H9 (cell line): Measurements from ENCODE around the gene DYNLRB2. TPM values are rescaled to one million over a fixed set of nuclear protein-coding genes. Genes with fewer than 3 reads are reported as not detected.

ENCODE experiments used
- DNase-seq: peaks from one replicate; pipeline ENCODE4 v3.0.0-alpha.2; 2017
- H2AFZ ChIP-seq: one replicate; pipeline ENCODE4 v1.6.1; 2013; ENCODE audit warnings: mild to moderate bottlenecking, low read length, control low read depth, moderate library complexity
- H2AK5ac ChIP-seq: 2 replicates; pipeline ENCODE4 v1.6.1; 2013; ENCODE audit warnings: low read length, control low read depth, mixed read lengths; ENCODE audit not compliant: insufficient read length
- H2BK120ac ChIP-seq: one replicate; pipeline ENCODE4 v1.6.1; 2013; ENCODE audit warnings: low read depth, mild to moderate bottlenecking, low read length, control low read depth, inconsistent platforms; ENCODE audit not compliant: poor library complexity, severe bottlenecking
- H2BK12ac ChIP-seq: 2 replicates; pipeline ENCODE4 v1.6.1; 2013; ENCODE audit warnings: low read length, control low read depth, mixed read lengths, low read depth; ENCODE audit not compliant: insufficient read length
- H2BK15ac ChIP-seq: 2 replicates; pipeline ENCODE4 v1.6.1; 2013; ENCODE audit warnings: low read depth, low read length, control low read depth
- H2BK20ac ChIP-seq: one replicate; pipeline ENCODE4 v1.6.1; 2013; ENCODE audit warnings: low read depth, mild to moderate bottlenecking, low read length, control low read depth, inconsistent platforms; ENCODE audit not compliant: poor library complexity, severe bottlenecking
- H2BK5ac ChIP-seq: 2 replicates; pipeline ENCODE4 v1.6.1; 2013; ENCODE audit warnings: low read length, control low read depth, mixed read lengths; ENCODE audit not compliant: insufficient read length
- H3K14ac ChIP-seq: 2 replicates; pipeline ENCODE4 v1.6.1; 2013; ENCODE audit warnings: low read length, control low read depth; ENCODE audit not compliant: insufficient read depth
- H3K18ac ChIP-seq: 2 replicates; pipeline ENCODE4 v1.6.1; 2013; ENCODE audit warnings: low read depth, mild to moderate bottlenecking, mixed read lengths, low read length, control low read depth; ENCODE audit not compliant: insufficient read length
- H3K23ac ChIP-seq: 2 replicates; pipeline ENCODE4 v1.6.1; 2013; ENCODE audit warnings: low read length, control low read depth, mixed read lengths, low read depth; ENCODE audit not compliant: insufficient read length
- H3K23me2 ChIP-seq: 2 replicates; pipeline ENCODE4 v1.6.1; 2013; ENCODE audit warnings: low read depth, mild to moderate bottlenecking, mixed read lengths, low read length, control low read depth; ENCODE audit not compliant: insufficient read length, poor library complexity, severe bottlenecking
- H3K27ac ChIP-seq: 2 replicates; pipeline ENCODE4 v1.5.1; 2013; ENCODE audit warnings: low read length, control low read depth, mixed read lengths, low read depth; ENCODE audit not compliant: insufficient read length
- H3K27me3 ChIP-seq: 2 replicates; pipeline ENCODE4 v1.6.1; 2013; ENCODE audit warnings: low read length, control low read depth, inconsistent platforms; ENCODE audit not compliant: insufficient read depth
- H3K4ac ChIP-seq: 2 replicates; pipeline ENCODE4 v1.6.1; 2013; ENCODE audit warnings: low read depth, mild to moderate bottlenecking, control low read depth, inconsistent platforms, low read length, moderate library complexity
- H3K4me1 ChIP-seq: 2 replicates; pipeline ENCODE4 v1.6.1; 2013; ENCODE audit warnings: low read length, control low read depth, inconsistent platforms; ENCODE audit not compliant: insufficient read depth
- H3K4me2 ChIP-seq: 2 replicates; pipeline ENCODE4 v1.6.1; 2013; ENCODE audit warnings: low read length, control low read depth, mixed read lengths; ENCODE audit not compliant: insufficient read length, insufficient read depth
- H3K56ac ChIP-seq: 2 replicates; pipeline ENCODE4 v1.6.1; 2013; ENCODE audit warnings: low read depth, mild to moderate bottlenecking, mixed read lengths, low read length, control low read depth; ENCODE audit not compliant: insufficient read length
- H3K79me1 ChIP-seq: 2 replicates; pipeline ENCODE4 v1.6.1; 2013; ENCODE audit warnings: low read depth, mild to moderate bottlenecking, moderate library complexity, low read length, control low read depth, inconsistent platforms; ENCODE audit not compliant: insufficient read depth, poor library complexity, severe bottlenecking
- H3K79me2 ChIP-seq: 2 replicates; pipeline ENCODE4 v1.6.1; 2013; ENCODE audit warnings: low read length, control low read depth, inconsistent platforms; ENCODE audit not compliant: insufficient read depth
- H3K9ac ChIP-seq: 2 replicates; pipeline ENCODE4 v1.6.1; 2013; ENCODE audit warnings: low read length, control low read depth, mixed read lengths; ENCODE audit not compliant: insufficient read length; ENCODE audit errors: extremely low read depth
- H3K9me3 ChIP-seq: one replicate; pipeline ENCODE4 v1.6.1; 2013; ENCODE audit warnings: low read depth, low read length, inconsistent platforms; ENCODE audit not compliant: control insufficient read depth
- H3T11ph ChIP-seq: one replicate; pipeline ENCODE4 v1.6.1; 2013; ENCODE audit warnings: mild to moderate bottlenecking, low read length, control low read depth, inconsistent platforms
- H4K20me1 ChIP-seq: one replicate; pipeline ENCODE4 v1.6.1; 2013; ENCODE audit not compliant: control insufficient read depth, insufficient read length, insufficient read depth
- H4K5ac ChIP-seq: 2 replicates; pipeline ENCODE4 v1.6.1; 2013; ENCODE audit warnings: low read depth, mild to moderate bottlenecking, mixed read lengths, low read length, control low read depth; ENCODE audit not compliant: insufficient read length
- H4K8ac ChIP-seq: replicated peaks from 2 replicates; pipeline ENCODE4 v1.6.1; 2013; ENCODE audit warnings: low read length, control low read depth, mixed read lengths, low read depth; ENCODE audit not compliant: insufficient read length
- H4K91ac ChIP-seq: 2 replicates; pipeline ENCODE4 v1.6.1; 2013; ENCODE audit warnings: low read depth, mild to moderate bottlenecking, moderate library complexity, mixed read lengths, low read length, control low read depth; ENCODE audit not compliant: insufficient read length
- H3K27ac Mint-ChIP-seq, 3 experiments: 2 replicates in 2 of 3; 3 replicates in 1 of 3; pipeline ENCODE4 v1.8.0; 2020 to 2021; ENCODE audit warnings: mixed read lengths in 3 of 3, mild to moderate bottlenecking in 1 of 3, moderate library complexity in 1 of 3
- H3K27me3 Mint-ChIP-seq: 2 replicates; pipeline ENCODE4 v1.8.0; 2021; ENCODE audit warnings: low read depth, mild to moderate bottlenecking, moderate library complexity, mixed read lengths
- H3K36me3 Mint-ChIP-seq, 3 experiments: 2 replicates in 2 of 3; 3 replicates in 1 of 3; pipeline ENCODE4 v1.8.0; 2020 to 2021; ENCODE audit warnings: low read depth in 3 of 3, mixed read lengths in 3 of 3; ENCODE audit not compliant: insufficient read depth in 1 of 3
- H3K4me1 Mint-ChIP-seq, 2 experiments: 2 replicates each; pipeline ENCODE4 v1.8.0; 2020; ENCODE audit warnings: mixed read lengths in 2 of 2
- H3K4me3 Mint-ChIP-seq, 2 experiments: 2 replicates in 1 of 2; 3 replicates in 1 of 2; pipeline ENCODE4 v1.8.0; 2020 to 2021; ENCODE audit warnings: mild to moderate bottlenecking in 2 of 2, mixed read lengths in 2 of 2, moderate library complexity in 1 of 2
- H3K9me3 Mint-ChIP-seq, 2 experiments: 2 replicates in 1 of 2; 3 replicates in 1 of 2; pipeline ENCODE4 v1.8.0; 2020; ENCODE audit warnings: mild to moderate bottlenecking in 2 of 2, mixed read lengths in 2 of 2, moderate library complexity in 1 of 2
- WGBS: extraction: QIAGEN DNeasy Blood & Tissue Kit; methylation state at CpG from one replicate; pipeline ENCODE4 v1.1.7; 2013; ENCODE audit warnings: missing lambda C conversion rate, low lambda C conversion rate, mixed read lengths; ENCODE audit not compliant: insufficient read length; ENCODE audit errors: extremely low coverage; 5-methylcytosine and 5-hydroxymethylcytosine counted together
- total RNA-seq: library from RNA; stranded (reverse); gene quantifications from 2 replicates; pipeline ENCODE4 v1.2.1, GENCODE V29; 2021
- TF ChIP-seq, protein P1 (sequence below): fragments of 200-600 bp; sonication (generic); conservative IDR thresholded peaks from 3 replicates; pipeline ENCODE4 v1.8.0; 2021; ENCODE audit warnings: antibody characterized with exemption, mild to moderate bottlenecking

Gene DYNLRB2
- total RNA-seq, 1 experiment from 2014 or later, result not detected

GRCh38 chr16:80541306-80541694, 507 bp downstream of the DYNLRB2 start:
- DNase-seq, result no peak
- H2BK15ac ChIP-seq, result no peak overlapping the region
- H4K5ac ChIP-seq, result no peak overlapping the region
- H3K23me2 ChIP-seq, result peaks cover 3% of the 10 kb centered on the region
- H3K4me3 Mint-ChIP-seq, result peak overlapping the region; percentile 81 to 85
- H2BK12ac ChIP-seq, result no peak overlapping the region
- H3K4me1 Mint-ChIP-seq, result peaks cover 2 to 10% of the 10 kb centered on the region in 2 experiments
- H3K56ac ChIP-seq, result no peak overlapping the region
- H3K4me2 ChIP-seq, result peak overlapping the region; percentile 56
- no peak overlapping the region for H3K18ac ChIP-seq
- no peak overlapping the region for H3K27ac ChIP-seq
- no peak overlapping the region for H3K23ac ChIP-seq
- H3K27ac Mint-ChIP-seq, result peak overlapping the region in 1 of 3 experiments; percentile 84; a peak in 2 of 7 replicates
- H3K9ac ChIP-seq, result no peak overlapping the region
- no peak overlapping the region for H3T11ph ChIP-seq
- no peaks in the 10 kb centered on the region; a peak in 1 of 7 replicates for H3K36me3 Mint-ChIP-seq
- no peaks in the 10 kb centered on the region for H3K79me2 ChIP-seq
- 100% methylated on average over 2 of the region's 6 CpGs for WGBS
- peaks cover 54% of the 10 kb centered on the region for H3K27me3 Mint-ChIP-seq
- H2BK5ac ChIP-seq, result no peak overlapping the region
- H4K20me1 ChIP-seq, result no peaks in the 10 kb centered on the region
- H4K8ac ChIP-seq, result no peak overlapping the region
- H2AFZ ChIP-seq, result no peak overlapping the region
- no peak overlapping the region for H2AK5ac ChIP-seq
- H4K91ac ChIP-seq, result no peak overlapping the region
- H3K9me3 Mint-ChIP-seq, result peaks cover 0 to 3% of the 10 kb centered on the region in 2 experiments; a peak in 1 of 5 replicates
- TF ChIP-seq, protein P1, sequence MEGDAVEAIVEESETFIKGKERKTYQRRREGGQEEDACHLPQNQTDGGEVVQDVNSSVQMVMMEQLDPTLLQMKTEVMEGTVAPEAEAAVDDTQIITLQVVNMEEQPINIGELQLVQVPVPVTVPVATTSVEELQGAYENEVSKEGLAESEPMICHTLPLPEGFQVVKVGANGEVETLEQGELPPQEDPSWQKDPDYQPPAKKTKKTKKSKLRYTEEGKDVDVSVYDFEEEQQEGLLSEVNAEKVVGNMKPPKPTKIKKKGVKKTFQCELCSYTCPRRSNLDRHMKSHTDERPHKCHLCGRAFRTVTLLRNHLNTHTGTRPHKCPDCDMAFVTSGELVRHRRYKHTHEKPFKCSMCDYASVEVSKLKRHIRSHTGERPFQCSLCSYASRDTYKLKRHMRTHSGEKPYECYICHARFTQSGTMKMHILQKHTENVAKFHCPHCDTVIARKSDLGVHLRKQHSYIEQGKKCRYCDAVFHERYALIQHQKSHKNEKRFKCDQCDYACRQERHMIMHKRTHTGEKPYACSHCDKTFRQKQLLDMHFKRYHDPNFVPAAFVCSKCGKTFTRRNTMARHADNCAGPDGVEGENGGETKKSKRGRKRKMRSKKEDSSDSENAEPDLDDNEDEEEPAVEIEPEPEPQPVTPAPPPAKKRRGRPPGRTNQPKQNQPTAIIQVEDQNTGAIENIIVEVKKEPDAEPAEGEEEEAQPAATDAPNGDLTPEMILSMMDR, result no peak
- no peaks in the 10 kb centered on the region for H3K4me1 ChIP-seq
- H3K27me3 ChIP-seq, result peaks cover 3% of the 10 kb centered on the region; the same call in 1 of the 2 replicates
- H2BK120ac ChIP-seq, result no peak overlapping the region
- no peak overlapping the region for H2BK20ac ChIP-seq
- H3K9me3 ChIP-seq, result no peaks in the 10 kb centered on the region
- no peak overlapping the region for H3K14ac ChIP-seq
- H3K4ac ChIP-seq, result no peak overlapping the region
- no peaks in the 10 kb centered on the region for H3K79me1 ChIP-seq
